GOT3 (cell line): Measurements from ENCODE around the gene IL15.
"Not testable (repeated sequence)": the region's sequence is repeated elsewhere in the genome, so short reads cannot be mapped to it uniquely, and the experiment has no call there.

Source experiments
- DNase-seq: peaks from one replicate; lab custom pipeline; 2025; ENCODE audit warnings: mixed read lengths; lab: John Stamatoyannopoulos, UW

Gene IL15

GRCh38 chr4:141702472-141703182 is 66.2 kb downstream of the IL15 start:
- no peak for DNase-seq

- no peak for DNase-seq
These were observed 67.1 kb downstream of the IL15 start for GRCh38 chr4:141703497-141703896.

- DNase-seq, result no peak
These were observed 68.8 kb downstream of the IL15 start for GRCh38 chr4:141705048-141705746.

GRCh38 chr4:141705747-141706377 is 69.5 kb downstream of the IL15 start:
- no peak for DNase-seq

- no peak for DNase-seq
These were observed 70.1 kb downstream of the IL15 start for GRCh38 chr4:141706445-141706844.

- DNase-seq, result no peak
These were observed 74.8 kb downstream of the IL15 start for GRCh38 chr4:141711211-141711610.

GRCh38 chr4:141713185-141713584 is 76.8 kb downstream of the IL15 start:
- DNase-seq, result no peak

- no peak for DNase-seq
These were observed 77.5 kb downstream of the IL15 start for GRCh38 chr4:141713771-141714445.

- no peak for DNase-seq
These were observed 83.2 kb downstream of the IL15 start for GRCh38 chr4:141719585-141719984.

GRCh38 chr4:141721174-141721573 is 84.8 kb downstream of the IL15 start:
- no peak for DNase-seq

- no peak for DNase-seq
These were observed 88.3 kb downstream of the IL15 start for GRCh38 chr4:141724646-141725045.

- DNase-seq, result no peak
These were observed 91.0 kb downstream of the IL15 start for GRCh38 chr4:141727420-141727819.

GRCh38 chr4:141730805-141731204 is 94.4 kb downstream of the IL15 start:
- DNase-seq, result no peak

GRCh38 chr4:141731481-141731880 is 95.1 kb downstream of the IL15 start:
- no peak for DNase-seq

- no peak for DNase-seq
These were observed 103.3 kb downstream of the IL15 start for GRCh38 chr4:141739636-141740035.

- DNase-seq, result no peak
These were observed 109.6 kb downstream of the IL15 start for GRCh38 chr4:141746026-141746425.

- not testable (repeated sequence) for DNase-seq
These were observed 115.4 kb downstream of the IL15 start for GRCh38 chr4:141751806-141752205.

- no peak for DNase-seq
These were observed 120.9 kb downstream of the IL15 start for GRCh38 chr4:141757287-141757686.

GRCh38 chr4:141759796-141760425 is 123.5 kb downstream of the IL15 start:
- DNase-seq, result no peak

- no peak for DNase-seq
These were observed 125.5 kb downstream of the IL15 start for GRCh38 chr4:141761926-141762325.

- DNase-seq, result no peak
These were observed 127.0 kb downstream of the IL15 start for GRCh38 chr4:141763374-141763773.

GRCh38 chr4:141768954-141769353 is 132.6 kb downstream of the IL15 start:
- DNase-seq, result no peak
